Fibroblast of lung (primary cell): ENCODE results near the gene CLCNKB.

Experiments used
- CTCF ChIP-seq, 2 donors: IDR thresholded peaks in 1 of 2; conservative IDR thresholded peaks in 1 of 2; 1 replicate in 1 of 2; 2 replicates in 1 of 2; pipeline ENCODE4 v1.5.1; 2011 to 2012; ENCODE audit warnings: low read length in 2 of 2, control low read depth in 1 of 2, inconsistent platforms in 1 of 2, low read depth in 1 of 2, mild to moderate bottlenecking in 1 of 2
- EZH2 ChIP-seq: IDR thresholded peaks from 2 replicates; pipeline ENCODE4 v1.5.1; 2012; ENCODE audit warnings: low read length, control low read depth, mild to moderate bottlenecking; ENCODE audit errors: missing control alignments

GRCh38 chr1:16066245-16066644, 22.7 kb downstream of the CLCNKB start:
- TF ChIP-seq CTCF (conservative IDR thresholded peaks at IDR 0.05 in 1 of 2, IDR thresholded peaks at IDR 0.05 in 1 of 2; ENCODE audit: low read depth in 1 of 2, low read length in 2 of 2), result no peak
- no peak for TF ChIP-seq EZH2
